Cardiac fibroblast (primary cell): Measurements from ENCODE around the gene DPEP3.

Experiments used
- DNase-seq, 2 donors: peaks; one replicate each; pipeline versions ENCODE4 v3.0.0 to v3.0.0-alpha.2; 2010; ENCODE audit warnings: low read depth in 2 of 2
- H3K4me3 ChIP-seq, 2 donors: replicated peaks in 1 of 2; 1 replicate in 1 of 2; 2 replicates in 1 of 2; pipeline ENCODE4 v1.5.1; 2011; ENCODE audit warnings: low read depth in 2 of 2, low read length in 2 of 2, mild to moderate bottlenecking in 2 of 2, moderate library complexity in 1 of 2
- TF ChIP-seq, protein P1 (sequence below): IDR thresholded peaks from one replicate; pipeline ENCODE4 v1.5.1; 2011; ENCODE audit warnings: low read depth, mild to moderate bottlenecking, low read length, inconsistent platforms

Gene DPEP3

DNA sequence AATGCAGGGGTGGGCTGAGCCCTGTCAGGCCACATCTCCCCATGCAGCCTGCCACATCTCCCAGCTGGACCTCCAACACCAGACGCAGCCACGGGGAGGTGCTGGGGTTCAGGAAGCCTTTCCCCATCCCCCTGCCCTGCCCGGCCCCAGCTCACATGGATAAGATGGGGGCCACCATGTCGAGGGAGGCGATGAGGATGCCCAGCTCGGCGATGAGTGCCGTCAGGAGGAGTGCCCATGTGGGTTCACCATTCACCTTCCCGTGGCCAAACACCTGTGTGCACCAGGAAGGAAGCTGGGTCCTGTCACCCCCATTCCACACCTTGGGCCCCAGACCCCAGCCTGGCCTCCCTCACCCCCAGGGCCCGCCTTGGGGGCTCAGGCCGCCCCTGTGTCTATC lies 30.7 kb downstream of the DPEP3 start:
- DNase-seq = no peak
- no peak overlapping the region for H3K4me3 ChIP-seq

DNA sequence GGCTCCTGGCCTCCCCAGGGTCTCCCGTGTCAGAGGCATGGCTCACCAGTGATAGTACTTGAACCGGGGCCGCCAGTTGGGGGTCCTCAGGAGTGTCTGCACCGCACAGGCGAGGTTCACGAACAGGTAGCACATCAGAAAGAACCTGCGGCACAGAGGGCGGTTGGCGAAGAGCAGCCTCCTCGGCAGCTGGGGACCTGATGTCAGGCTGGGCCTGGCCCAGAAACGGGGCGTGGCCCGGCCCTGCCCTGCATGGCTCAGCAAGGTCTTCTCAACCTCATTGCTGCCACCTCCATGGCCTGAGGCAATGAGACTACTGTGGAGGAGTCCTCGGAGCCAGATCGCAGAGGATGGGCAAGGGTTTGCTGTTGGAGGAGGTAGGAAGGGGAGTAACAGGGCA lies 32.3 kb downstream of the DPEP3 start:
- TF ChIP-seq, protein P1, sequence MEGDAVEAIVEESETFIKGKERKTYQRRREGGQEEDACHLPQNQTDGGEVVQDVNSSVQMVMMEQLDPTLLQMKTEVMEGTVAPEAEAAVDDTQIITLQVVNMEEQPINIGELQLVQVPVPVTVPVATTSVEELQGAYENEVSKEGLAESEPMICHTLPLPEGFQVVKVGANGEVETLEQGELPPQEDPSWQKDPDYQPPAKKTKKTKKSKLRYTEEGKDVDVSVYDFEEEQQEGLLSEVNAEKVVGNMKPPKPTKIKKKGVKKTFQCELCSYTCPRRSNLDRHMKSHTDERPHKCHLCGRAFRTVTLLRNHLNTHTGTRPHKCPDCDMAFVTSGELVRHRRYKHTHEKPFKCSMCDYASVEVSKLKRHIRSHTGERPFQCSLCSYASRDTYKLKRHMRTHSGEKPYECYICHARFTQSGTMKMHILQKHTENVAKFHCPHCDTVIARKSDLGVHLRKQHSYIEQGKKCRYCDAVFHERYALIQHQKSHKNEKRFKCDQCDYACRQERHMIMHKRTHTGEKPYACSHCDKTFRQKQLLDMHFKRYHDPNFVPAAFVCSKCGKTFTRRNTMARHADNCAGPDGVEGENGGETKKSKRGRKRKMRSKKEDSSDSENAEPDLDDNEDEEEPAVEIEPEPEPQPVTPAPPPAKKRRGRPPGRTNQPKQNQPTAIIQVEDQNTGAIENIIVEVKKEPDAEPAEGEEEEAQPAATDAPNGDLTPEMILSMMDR = no peak
- H3K4me3 ChIP-seq = no peak overlapping the region
- DNase-seq = no peak

More for the DNA sequence above, 30.7 kb downstream of the DPEP3 start:
- TF ChIP-seq, protein P1 = no peak

DNA sequence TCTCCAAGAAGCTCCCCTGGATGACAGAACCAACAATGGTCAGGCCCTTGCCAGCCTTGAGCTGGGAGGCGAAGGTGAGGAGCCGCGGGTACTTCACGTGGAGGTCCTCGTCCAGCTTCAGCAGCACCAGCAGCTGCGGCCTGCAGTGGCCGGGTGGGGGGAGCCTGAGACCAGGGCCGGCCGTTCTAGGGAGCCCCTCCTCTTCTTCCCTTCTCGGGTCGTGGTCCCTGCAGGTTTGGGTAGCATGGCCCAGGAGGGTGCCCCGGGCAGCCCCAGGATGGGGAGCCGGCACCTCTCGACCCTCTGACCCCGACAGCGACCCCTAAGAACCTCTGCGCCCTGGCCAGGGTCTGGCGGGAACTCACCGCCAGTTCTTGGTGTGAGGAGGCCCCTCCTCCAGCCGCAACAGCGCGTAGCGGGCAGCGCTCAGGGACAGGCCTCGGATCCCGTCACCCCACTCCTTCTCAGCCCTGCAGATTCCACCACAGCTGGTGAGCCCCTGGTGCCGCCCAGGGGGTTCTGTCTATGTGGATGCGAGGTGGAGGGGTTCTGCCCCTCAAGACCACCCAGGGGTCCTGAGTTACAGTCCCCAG lies 33.2 kb downstream of the DPEP3 start:
- no peak for DNase-seq
- TF ChIP-seq, protein P1 = no peak
- H3K4me3 ChIP-seq = no peak overlapping the region

DNA sequence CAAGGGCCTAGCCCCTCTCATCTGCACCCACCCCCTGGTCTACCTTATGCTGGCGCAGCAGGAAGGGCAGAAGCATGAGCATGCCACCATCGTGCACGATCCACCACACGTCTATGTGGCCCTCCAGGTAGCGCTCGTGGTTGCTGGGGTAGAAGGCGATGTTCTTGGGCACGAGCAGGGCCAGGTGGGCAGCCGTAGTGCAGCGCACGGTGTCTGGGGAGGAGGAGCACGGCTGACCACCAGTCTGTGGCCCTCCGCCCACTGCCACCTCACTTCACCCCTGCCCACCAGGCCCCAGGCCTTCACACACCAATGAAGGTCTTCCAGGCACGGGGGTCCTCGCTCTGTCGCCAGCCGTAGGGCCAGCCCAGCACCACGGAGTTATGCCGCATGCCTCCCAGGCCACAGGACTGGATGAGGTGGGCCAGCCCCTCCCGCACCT lies 34.1 kb downstream of the DPEP3 start:
- no peak overlapping the region for H3K4me3 ChIP-seq
- DNase-seq = no peak
- TF ChIP-seq, protein P1 = no peak

DNA sequence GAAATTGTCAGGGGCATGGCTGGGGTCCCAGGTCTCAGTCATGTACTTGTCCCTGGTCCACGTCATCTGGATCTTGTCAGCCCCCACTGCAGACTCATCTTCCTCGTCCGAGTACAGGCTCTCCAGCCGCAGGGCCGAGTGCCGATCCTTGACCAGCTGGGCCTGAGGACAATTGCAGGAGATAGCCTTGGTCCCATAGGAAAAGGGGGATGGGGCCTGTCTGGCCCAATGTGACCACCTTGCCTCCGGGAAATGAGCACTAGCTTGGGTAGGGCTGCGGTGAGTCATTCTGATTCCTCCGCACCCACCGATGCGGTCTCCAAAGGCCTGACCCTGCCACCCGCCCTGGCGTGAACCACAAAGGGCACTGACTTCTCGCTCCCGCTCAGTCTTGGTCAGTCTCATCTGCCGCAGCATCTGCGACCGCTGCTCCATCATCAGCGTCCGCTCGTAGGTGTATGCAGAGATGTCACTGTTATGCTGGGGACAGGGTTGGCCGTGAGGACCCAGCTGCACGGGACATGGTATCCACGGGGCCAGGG lies 34.8 kb downstream of the DPEP3 start:
- peak in 1 of 2 donors; percentile 77 for DNase-seq
- H3K4me3 ChIP-seq = no peak overlapping the region
- TF ChIP-seq, protein P1 = no peak

DNA sequence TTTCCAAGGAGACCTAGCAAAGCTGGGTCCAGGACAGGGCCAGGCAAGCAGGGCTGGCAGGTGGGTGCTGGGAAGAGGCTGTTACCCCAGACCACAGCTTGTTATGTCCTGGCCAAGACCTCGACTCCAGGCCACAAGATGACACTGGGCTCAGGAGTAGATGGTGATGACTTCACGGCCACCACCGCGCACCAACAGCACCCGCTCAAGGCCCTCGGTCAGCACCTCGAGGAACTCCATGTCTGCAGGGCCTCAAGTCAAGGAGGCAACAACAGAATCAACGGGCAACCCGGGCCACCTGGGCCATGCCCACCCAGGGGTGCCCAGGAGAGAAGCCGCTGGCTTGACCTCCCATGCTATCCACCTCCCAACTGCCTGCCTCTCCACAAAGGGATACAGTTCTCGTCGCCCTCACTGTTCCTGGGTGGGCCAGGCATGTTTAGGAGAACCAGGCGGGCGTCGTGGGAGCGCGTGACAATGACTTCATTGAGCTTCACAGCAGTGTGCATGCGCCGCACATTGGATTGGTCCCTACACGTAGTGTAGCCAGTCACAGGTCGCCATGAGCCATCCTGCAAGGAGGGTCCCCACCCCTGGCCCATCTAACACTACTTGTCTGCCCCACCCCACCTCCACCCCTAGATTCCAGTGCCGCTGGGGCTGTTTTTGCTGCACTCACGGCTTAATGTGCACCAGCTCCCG lies 35.5 kb downstream of the DPEP3 start:
- no peak overlapping the region for H3K4me3 ChIP-seq
- TF ChIP-seq, protein P1 = no peak
- no peak for DNase-seq
